Panc1 (cell line): ENCODE measurements around the gene UTRN. TPM values are rescaled to one million over a fixed set of nuclear protein-coding genes. Genes with fewer than 3 reads are reported as not detected.

Experiments used
- ATAC-seq: fragments of 200-7000 bp; cut with Tn5 transposase; 2 replicates; pipeline ENCODE4 v1.9.1; 2020; ENCODE audit warnings: mild to moderate bottlenecking, moderate library complexity
- BruUV-seq: library from RNA; stranded (reverse); fragments of 400-500 nt; replicated peaks from 2 replicates; lab custom pipeline; 2021; lab: Mats Ljungman, UMichigan
- CTCF ChIA-PET: fragments of 300-600 bp; sonication (Branson Sonifier 250); formaldehyde crosslinking; loops from one replicate; lab custom pipeline; 2022; ENCODE audit warnings: antibody characterized with exemption; lab: Charles Lee
- POLR2A ChIA-PET: fragments of 300-600 bp; sonication (Branson Sonifier 250); formaldehyde crosslinking; loops from one replicate; lab custom pipeline; 2022; ENCODE audit warnings: antibody characterized with exemption; lab: Charles Lee
- DNase-seq: peaks from one replicate; pipeline ENCODE4 v3.0.0-alpha.2; 2010; ENCODE audit warnings: low read depth, low spot score
- H3K27ac ChIP-seq: 2 replicates; pipeline ENCODE4 v1.5.1; 2011; ENCODE audit warnings: mild to moderate bottlenecking, low read length, inconsistent platforms
- H3K27me3 ChIP-seq: fragments of 200-500 bp; sonication (Bioruptor generic); 2 replicates; pipeline ENCODE4 v1.6.0; 2014; ENCODE audit warnings: low read length, inconsistent platforms; ENCODE audit not compliant: control insufficient read depth, insufficient read depth
- H3K36me3 ChIP-seq: fragments of 200-500 bp; sonication (Bioruptor generic); 2 replicates; pipeline ENCODE4 v1.5.1; 2014; ENCODE audit warnings: inconsistent platforms, mild to moderate bottlenecking, low read length, moderate library complexity; ENCODE audit not compliant: control insufficient read depth, insufficient read depth
- H3K4me1 ChIP-seq: 2 replicates; pipeline ENCODE4 v1.5.1; 2011; ENCODE audit warnings: inconsistent platforms, mild to moderate bottlenecking, low read length, moderate library complexity; ENCODE audit not compliant: control insufficient read depth, insufficient read depth
- H3K4me3 ChIP-seq, 2 experiments: 2 replicates each; pipeline ENCODE4 v1.5.1; 2011 to 2012; ENCODE audit warnings: low read depth in 2 of 2, low read length in 2 of 2, mild to moderate bottlenecking in 2 of 2, inconsistent platforms in 1 of 2, moderate library complexity in 1 of 2
- H3K9me3 ChIP-seq: fragments of 200-500 bp; sonication (Bioruptor generic); 2 replicates; pipeline ENCODE4 v1.5.1; 2014; ENCODE audit warnings: low read depth, mild to moderate bottlenecking, inconsistent platforms, low read length, moderate library complexity; ENCODE audit not compliant: control insufficient read depth, insufficient read depth
- CTCF ChIP-seq: fragments of 450-650 bp; IDR thresholded peaks from 2 replicates; pipeline ENCODE4 v1.5.1; 2017; ENCODE audit warnings: mild to moderate bottlenecking
- POLR2AphosphoS5 ChIP-seq: IDR thresholded peaks from 2 replicates; pipeline ENCODE4 v1.6.1; 2012; ENCODE audit warnings: mild to moderate bottlenecking, low read depth, low read length, moderate library complexity
- REST ChIP-seq, 2 experiments: IDR thresholded peaks; 2 replicates each; pipeline ENCODE4 v1.6.1; 2011 to 2012; ENCODE audit warnings: low read depth in 2 of 2, control low read depth in 1 of 2, low read length in 1 of 2, mild to moderate bottlenecking in 1 of 2, moderate library complexity in 1 of 2; ENCODE audit not compliant: insufficient read depth in 1 of 2
- SIN3A ChIP-seq: IDR thresholded peaks from 2 replicates; pipeline ENCODE4 v1.6.1; 2012; ENCODE audit warnings: low read depth, mild to moderate bottlenecking, low read length, moderate library complexity, borderline replicate concordance; ENCODE audit not compliant: insufficient read depth
- TCF7L2 ChIP-seq: IDR thresholded peaks from 2 replicates; pipeline ENCODE4 v1.6.1; 2011; ENCODE audit warnings: mild to moderate bottlenecking, low read depth, low read length, inconsistent platforms
- in situ Hi-C: cut with HindIII; loops from 2 replicates; pipeline ENCODE4 v1.10.0; 2016; ENCODE audit warnings: low sequenced_read_pairs, low pct_unique_long_range_greater_than_20kb
- intact Hi-C: fragments of 100-400 bp; cut with micrococcal nuclease; formaldehyde crosslinking; loops from one replicate; pipeline ENCODE4 v1.10.0; 2022; ENCODE audit not compliant: unreplicated experiment
- total RNA-seq: library from RNA; stranded (reverse); gene quantifications from one replicate; pipeline ENCODE4 v1.2.1, GENCODE V29; 2021; ENCODE audit not compliant: unreplicated experiment

The UTRN gene
- total RNA-seq, 1 experiment from 2014 or later: 122 TPM

GRCh38 chr6:144246988-144247387, 38.1 kb upstream of the UTRN start:
- no peak overlapping the region for H3K4me3 ChIP-seq
- H3K27me3 ChIP-seq: no peaks in the 10 kb centered on the region
- intact Hi-C loops: no loop called here
- no peaks in the 10 kb centered on the region for H3K36me3 ChIP-seq
- BruUV-seq: no TSS peak
- ATAC-seq: no peak
- DNase-seq: no peak
- no peak overlapping the region for H3K27ac ChIP-seq
- in situ Hi-C loops: no loop called here
- H3K4me1 ChIP-seq: no peaks in the 10 kb centered on the region
- 0 out of 2 replicates have a peak, but pooled peaks cover 3% of the 10 kb centered on the region for H3K9me3 ChIP-seq
- POLR2A ChIA-PET: no interaction called here
- CTCF ChIA-PET: no interaction called here
- TF ChIP-seq SIN3A (no peak), TCF7L2 (no peak), CTCF (no peak), POLR2AphosphoS5 (no peak), REST (IDR thresholded peaks at IDR 0.05; ENCODE audit: insufficient read depth in 1 of 2, low read depth in 2 of 2, low read length in 1 of 2) (no peak)

- ChIA-PET POLR2A (interaction anchor here (0.6 kb wide), 1 partner anchor 1232 kb away, joined by 11 read pairs; no protein-coding TSS in a partner anchor), CTCF (interaction anchor here (0.6 kb wide), 1 partner anchor 13 kb away, joined by 4 read pairs; no protein-coding TSS in a partner anchor)
- in situ Hi-C loops: no loop called here
- no TSS peak for BruUV-seq
- Histone ChIP-seq H3K4me3 (no peak overlapping the region), H3K27me3 (no peaks in the 10 kb centered on the region), H3K4me1 (no peaks in the 10 kb centered on the region), H3K9me3 (0 out of 2 replicates have a peak, but pooled peaks cover 3% of the 10 kb centered on the region), H3K36me3 (no peaks in the 10 kb centered on the region), H3K27ac (no peak overlapping the region)
- ATAC-seq (no peak), DNase-seq (no peak)
- intact Hi-C loops: no loop called here
- no peak for TF ChIP-seq CTCF
- TF ChIP-seq POLR2AphosphoS5: no peak
- no peak for TF ChIP-seq REST (IDR thresholded peaks at IDR 0.05; ENCODE audit: insufficient read depth in 1 of 2, low read depth in 2 of 2, low read length in 1 of 2)
- no peak for TF ChIP-seq SIN3A
- TF ChIP-seq TCF7L2: no peak
Measured at GRCh38 chr6:144248003-144248402, 37.1 kb upstream of the UTRN start.
